Mammary epithelial cell (primary cell): Measurements from ENCODE around the gene SPANXA2.

ENCODE experiments used
- CTCF ChIP-seq, 2 donors: IDR thresholded peaks in 1 of 2; conservative IDR thresholded peaks in 1 of 2; 2 replicates each; pipeline ENCODE4 v1.5.1; 2011 to 2012; ENCODE audit warnings: inconsistent platforms in 2 of 2, low read length in 2 of 2, mild to moderate bottlenecking in 2 of 2, control low read depth in 1 of 2, low read depth in 1 of 2; ENCODE audit not compliant: insufficient read depth in 1 of 2; ENCODE audit errors: extremely low read depth in 1 of 2
- EZH2 ChIP-seq: IDR thresholded peaks from 2 replicates; pipeline ENCODE4 v1.6.1; 2012; ENCODE audit warnings: low read length, inconsistent platforms, borderline replicate concordance

GRCh38 chrX:141632124-141632523 is 42.6 kb downstream of the SPANXA2 start:
- TF ChIP-seq CTCF (conservative IDR thresholded peaks at IDR 0.05 in 1 of 2, IDR thresholded peaks at IDR 0.05 in 1 of 2; ENCODE audit: extremely low read depth in 1 of 2, insufficient read depth in 1 of 2, low read depth in 1 of 2, low read length in 2 of 2) (no peak), EZH2 (no peak)
